Heart left ventricle (tissue), 13 donors: ENCODE results near the gene SOST.

Experiments
- POLR2A ChIP-seq, 2 donors: fragments of 450-650 bp; IDR thresholded peaks; one replicate each; pipeline ENCODE4 v1.6.1; 2017; ENCODE audit warnings: antibody characterized with exemption in 2 of 2, mild to moderate bottlenecking in 2 of 2, moderate library complexity in 2 of 2
- TF ChIP-seq, protein P1 (sequence below), 12 donors: fragments of 200-600 bp; sonication (generic) in 4 of 12; IDR thresholded peaks; one replicate each; pipeline versions ENCODE4 v1.5.0 to v1.8.0; 2018 to 2022; ENCODE audit warnings: antibody characterized with exemption in 12 of 12, mild to moderate bottlenecking in 5 of 12
- donor health status: ischemic (EF 13 %, LVEDD 7.1; RV severe dilation, severe dysfunction).
- donor health status: DM: no; HTN: yes; CAD: no.
- donor health status: DM: no; HTN: no; CAD: no.
- donor health status: ischemic (EF 25% LVEDD 6.9; RV normal size, moderate dysfunction).
- donor health status: ischemic (EF 25% LVEDD 5.7; RV mildly dilated, moderate dysfunction).
- donor health status: ischemic (EF 35%, LVEDD 5.7; RV mildly dilated, moderate dysfunction).
- donor health status: nonischemic (EF 11% LVEDD 7.7; RV severe dilation, severe dysfunction).
- donor health status: DM: yes; HTN: yes; CAD: no.
- donor health status: PGD.
- donor health status: ischemic (EF 29% LVEDD 5.4; RV normal size, mild dysfunction).
- donor health status: nonischemic (EF 23%, LVEDD 6.1; RV moderate dilation, normal function).

DNA sequence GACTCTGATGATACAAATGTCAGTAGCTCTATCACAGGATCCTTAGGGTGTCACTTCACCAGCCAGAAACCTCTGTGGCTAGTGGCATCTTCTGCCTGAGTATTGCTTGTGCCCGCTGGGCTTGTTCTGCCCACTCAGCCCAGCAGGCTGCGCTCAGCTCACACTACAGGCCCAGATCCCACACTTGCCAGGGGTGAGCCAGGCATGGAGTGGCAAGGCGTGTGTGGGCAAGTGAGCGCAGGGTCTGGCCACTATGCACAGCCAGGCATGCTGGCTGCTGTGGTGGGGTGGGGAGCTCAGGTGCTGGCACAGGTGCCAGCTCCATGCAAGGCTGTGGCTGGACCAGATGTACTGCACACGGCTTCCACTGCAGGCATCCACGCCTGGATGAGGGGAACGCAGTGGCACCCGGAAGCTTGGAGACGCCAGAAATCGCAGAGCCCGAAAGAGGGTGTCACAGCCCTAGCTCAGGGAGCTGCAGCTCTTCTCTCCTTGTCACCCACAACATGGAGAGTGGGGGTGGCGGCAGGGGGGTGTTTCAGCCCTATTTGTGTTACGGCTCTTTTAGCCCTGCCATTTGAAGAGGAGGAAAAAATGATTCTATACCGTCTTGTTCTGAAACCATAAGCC lies 31.8 kb upstream of the SOST start:
- TF ChIP-seq, protein P1, sequence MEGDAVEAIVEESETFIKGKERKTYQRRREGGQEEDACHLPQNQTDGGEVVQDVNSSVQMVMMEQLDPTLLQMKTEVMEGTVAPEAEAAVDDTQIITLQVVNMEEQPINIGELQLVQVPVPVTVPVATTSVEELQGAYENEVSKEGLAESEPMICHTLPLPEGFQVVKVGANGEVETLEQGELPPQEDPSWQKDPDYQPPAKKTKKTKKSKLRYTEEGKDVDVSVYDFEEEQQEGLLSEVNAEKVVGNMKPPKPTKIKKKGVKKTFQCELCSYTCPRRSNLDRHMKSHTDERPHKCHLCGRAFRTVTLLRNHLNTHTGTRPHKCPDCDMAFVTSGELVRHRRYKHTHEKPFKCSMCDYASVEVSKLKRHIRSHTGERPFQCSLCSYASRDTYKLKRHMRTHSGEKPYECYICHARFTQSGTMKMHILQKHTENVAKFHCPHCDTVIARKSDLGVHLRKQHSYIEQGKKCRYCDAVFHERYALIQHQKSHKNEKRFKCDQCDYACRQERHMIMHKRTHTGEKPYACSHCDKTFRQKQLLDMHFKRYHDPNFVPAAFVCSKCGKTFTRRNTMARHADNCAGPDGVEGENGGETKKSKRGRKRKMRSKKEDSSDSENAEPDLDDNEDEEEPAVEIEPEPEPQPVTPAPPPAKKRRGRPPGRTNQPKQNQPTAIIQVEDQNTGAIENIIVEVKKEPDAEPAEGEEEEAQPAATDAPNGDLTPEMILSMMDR (IDR thresholded peaks at IDR 0.05), result no peak
- TF ChIP-seq POLR2A (IDR thresholded peaks at IDR 0.05), result no peak
